ENCODE measurements around the gene CRYBB3.
A peak's percentile ranks its signal among the peaks of the same experiment; 100 is the strongest.
"Not testable (repeated sequence)": the region's sequence is repeated elsewhere in the genome, so short reads cannot be mapped to it uniquely, and the experiment has no call there.

CRYBB3 gene

GRCh38 chr22:25174156-25174887, 25.3 kb upstream of the CRYBB3 start:
- TF ChIP-seq Cebpa-rat (IDR thresholded peaks at IDR 0.05) = no peak
- Histone ChIP-seq H3K4me2 (no peak overlapping the region), H3K9ac (no peak overlapping the region), H3K4me1 (peaks cover 12 to 21% (median 18%) of the 10 kb centered on the region in 10 experiments; a peak in 19 of 20 replicates), H3K27me3 (peaks cover 0 to 7% (median 2%) of the 10 kb centered on the region in 11 experiments; a peak in 9 of 22 replicates), H4K20me1 (peaks cover 0 to 7% (median 0%) of the 10 kb centered on the region in 11 experiments; a peak in 3 of 22 replicates), H3K4me3 (no peak overlapping the region), H3K27ac (no peak overlapping the region), H3K9me3 (replicated peaks in 1 of 11) (peaks cover 1 to 3% (median 2%) of the 10 kb centered on the region in 11 experiments; a peak in 19 of 22 replicates), H3K36me3 (no peaks in the 10 kb centered on the region; a peak in 1 of 22 replicates)

GRCh38 chr22:25174888-25175411, 24.7 kb upstream of the CRYBB3 start:
- H3K4me3 ChIP-seq = no peak overlapping the region
- H3K27me3 ChIP-seq = peaks cover 0 to 12% (median 4%) of the 10 kb centered on the region in 11 experiments; a peak in 9 of 22 replicates
- H3K9me3 ChIP-seq (replicated peaks in 1 of 11) = peaks cover 7 to 9% (median 8%) of the 10 kb centered on the region in 11 experiments
- no peak overlapping the region for H3K4me2 ChIP-seq
- no peaks in the 10 kb centered on the region; a peak in 1 of 22 replicates for H3K36me3 ChIP-seq
- H3K4me1 ChIP-seq = peaks cover 17 to 24% (median 18%) of the 10 kb centered on the region in 10 experiments; a peak in 19 of 20 replicates
- H3K27ac ChIP-seq = no peak overlapping the region
- no peak overlapping the region for H3K9ac ChIP-seq
- no peak for TF ChIP-seq Cebpa-rat (IDR thresholded peaks at IDR 0.05)
- peaks cover 0 to 7% (median 0%) of the 10 kb centered on the region in 11 experiments; a peak in 3 of 22 replicates for H4K20me1 ChIP-seq

GRCh38 chr22:25176175-25176574, 23.5 kb upstream of the CRYBB3 start:
- Histone ChIP-seq H3K36me3 (no peaks in the 10 kb centered on the region; a peak in 1 of 22 replicates), H4K20me1 (peaks cover 0 to 7% (median 0%) of the 10 kb centered on the region in 11 experiments; a peak in 3 of 22 replicates), H3K27ac (no peak overlapping the region), H3K9me3 (replicated peaks in 1 of 11) (peaks cover 15 to 21% (median 19%) of the 10 kb centered on the region in 11 experiments), H3K4me3 (no peak overlapping the region), H3K9ac (no peak overlapping the region), H3K4me1 (peaks cover 17 to 24% (median 18%) of the 10 kb centered on the region in 10 experiments; a peak in 19 of 20 replicates), H3K27me3 (peaks cover 0 to 12% (median 4%) of the 10 kb centered on the region in 11 experiments; a peak in 9 of 22 replicates), H3K4me2 (no peak overlapping the region)
- no peak for TF ChIP-seq Cebpa-rat (IDR thresholded peaks at IDR 0.05)

- Histone ChIP-seq H3K36me3 (no peaks in the 10 kb centered on the region; a peak in 1 of 22 replicates), H3K27me3 (peaks cover 0 to 12% (median 4%) of the 10 kb centered on the region in 11 experiments; a peak in 9 of 22 replicates), H3K4me2 (peak overlapping the region in 2 of 11 experiments; percentile 3 to 21; a peak in 1 of 22 replicates), H3K9ac (no peak overlapping the region), H3K27ac (no peak overlapping the region), H4K20me1 (peaks cover 0 to 7% (median 0%) of the 10 kb centered on the region in 11 experiments; a peak in 3 of 22 replicates), H3K9me3 (replicated peaks in 1 of 11) (peaks cover 15 to 22% (median 20%) of the 10 kb centered on the region in 11 experiments), H3K4me3 (no peak overlapping the region), H3K4me1 (peaks cover 17 to 24% (median 18%) of the 10 kb centered on the region in 10 experiments; a peak in 19 of 20 replicates)
- no peak for TF ChIP-seq Cebpa-rat (IDR thresholded peaks at IDR 0.05)
These were observed 22.9 kb upstream of the CRYBB3 start for GRCh38 chr22:25176799-25177198.

GRCh38 chr22:25177226-25177625, 22.4 kb upstream of the CRYBB3 start:
- Histone ChIP-seq H3K9ac (no peak overlapping the region), H3K36me3 (no peaks in the 10 kb centered on the region; a peak in 1 of 22 replicates), H3K4me3 (no peak overlapping the region), H4K20me1 (peaks cover 0 to 7% (median 0%) of the 10 kb centered on the region in 11 experiments; a peak in 3 of 22 replicates), H3K4me1 (peaks cover 17 to 24% (median 19%) of the 10 kb centered on the region in 10 experiments; a peak in 19 of 20 replicates), H3K27me3 (peaks cover 0 to 12% (median 4%) of the 10 kb centered on the region in 11 experiments; a peak in 9 of 22 replicates), H3K4me2 (peak overlapping the region in 5 of 11 experiments; percentile 3 to 71 (median 15); a peak in 5 of 22 replicates), H3K27ac (no peak overlapping the region), H3K9me3 (replicated peaks in 1 of 11) (peaks cover 15 to 22% (median 20%) of the 10 kb centered on the region in 11 experiments)
- no peak for TF ChIP-seq Cebpa-rat (IDR thresholded peaks at IDR 0.05)

GRCh38 chr22:25177895-25178294, 21.8 kb upstream of the CRYBB3 start:
- Histone ChIP-seq H3K27ac (no peak overlapping the region), H3K4me1 (peaks cover 19 to 30% (median 26%) of the 10 kb centered on the region in 10 experiments; a peak in 19 of 20 replicates), H3K4me3 (no peak overlapping the region), H3K27me3 (peaks cover 0 to 12% (median 4%) of the 10 kb centered on the region in 11 experiments; a peak in 9 of 22 replicates), H4K20me1 (peaks cover 0 to 7% (median 0%) of the 10 kb centered on the region in 11 experiments; a peak in 3 of 22 replicates), H3K36me3 (no peaks in the 10 kb centered on the region; a peak in 1 of 22 replicates), H3K9me3 (replicated peaks in 1 of 11) (peaks cover 15 to 22% (median 20%) of the 10 kb centered on the region in 11 experiments), H3K9ac (no peak overlapping the region), H3K4me2 (peak overlapping the region in 9 of 11 experiments; percentile 51 to 81 (median 65); a peak in 16 of 22 replicates)
- TF ChIP-seq Cebpa-rat (IDR thresholded peaks at IDR 0.05) = no peak

GRCh38 chr22:25178348-25178747, 21.3 kb upstream of the CRYBB3 start:
- H3K9ac ChIP-seq, H3K4me3 ChIP-seq, H4K20me1 ChIP-seq, H3K36me3 ChIP-seq, H3K27ac ChIP-seq: not testable (repeated sequence)
- H3K4me1 ChIP-seq = peaks cover 22 to 33% (median 27%) of the 10 kb centered on the region in 10 experiments; a peak in 19 of 20 replicates
- H3K4me2 ChIP-seq = peak overlapping the region; percentile 51 to 81 (median 71); a peak in 21 of 22 replicates
- H3K9me3 ChIP-seq (replicated peaks in 1 of 11) = peaks cover 15 to 22% (median 20%) of the 10 kb centered on the region in 11 experiments
- peaks cover 0 to 12% (median 4%) of the 10 kb centered on the region in 11 experiments; a peak in 9 of 22 replicates for H3K27me3 ChIP-seq

- Histone ChIP-seq H3K4me3 (peak overlapping the region in 1 of 10 experiments; percentile 32; a peak in 1 of 20 replicates), H3K4me2 (peak overlapping the region; percentile 51 to 81 (median 71)), H3K9me3 (replicated peaks in 1 of 11) (peaks cover 15 to 22% (median 20%) of the 10 kb centered on the region in 11 experiments), H3K4me1 (peaks cover 22 to 33% (median 28%) of the 10 kb centered on the region in 10 experiments; a peak in 19 of 20 replicates), H3K27me3 (peaks cover 0 to 12% (median 4%) of the 10 kb centered on the region in 11 experiments; a peak in 9 of 22 replicates)
- not testable (repeated sequence) for H4K20me1 ChIP-seq, H3K36me3 ChIP-seq, H3K9ac ChIP-seq, H3K27ac ChIP-seq
These were observed 20.6 kb upstream of the CRYBB3 start for GRCh38 chr22:25178869-25179631.
